PFSK-1 (cell line): ENCODE data around the gene HOMER2.

ENCODE experiments used
- FOXP2 ChIP-seq: optimal IDR thresholded peaks from 2 replicates; pipeline ENCODE3; 2011; ENCODE audit warnings: borderline replicate concordance, control low read depth, inconsistent platforms; ENCODE audit not compliant: insufficient read depth; ENCODE audit errors: extremely low read length, extremely low read depth
- POLR2AphosphoS5 ChIP-seq: IDR thresholded peaks from 2 replicates; pipeline ENCODE4 v1.6.1; 2012; ENCODE audit warnings: low read depth, mild to moderate bottlenecking, control low read depth, low read length, moderate library complexity
- REST ChIP-seq, 2 experiments: IDR thresholded peaks; 2 replicates each; pipeline versions ENCODE4 v1.6.1 to v1.8.0; 2011 to 2012; ENCODE audit warnings: low read depth in 2 of 2, low read length in 2 of 2, control low read depth in 1 of 2, inconsistent platforms in 1 of 2, mild to moderate bottlenecking in 1 of 2, moderate library complexity in 1 of 2; ENCODE audit not compliant: insufficient read depth in 1 of 2
- SIN3A ChIP-seq: IDR thresholded peaks from 2 replicates; pipeline ENCODE4 v1.6.1; 2012; ENCODE audit warnings: mild to moderate bottlenecking, low read length, moderate library complexity, borderline replicate concordance; ENCODE audit not compliant: insufficient read depth
- TAF1 ChIP-seq: IDR thresholded peaks from 2 replicates; pipeline ENCODE4 v1.6.1; 2012; ENCODE audit warnings: low read length, control low read depth, borderline replicate concordance; ENCODE audit not compliant: insufficient read depth

Gene HOMER2

DNA sequence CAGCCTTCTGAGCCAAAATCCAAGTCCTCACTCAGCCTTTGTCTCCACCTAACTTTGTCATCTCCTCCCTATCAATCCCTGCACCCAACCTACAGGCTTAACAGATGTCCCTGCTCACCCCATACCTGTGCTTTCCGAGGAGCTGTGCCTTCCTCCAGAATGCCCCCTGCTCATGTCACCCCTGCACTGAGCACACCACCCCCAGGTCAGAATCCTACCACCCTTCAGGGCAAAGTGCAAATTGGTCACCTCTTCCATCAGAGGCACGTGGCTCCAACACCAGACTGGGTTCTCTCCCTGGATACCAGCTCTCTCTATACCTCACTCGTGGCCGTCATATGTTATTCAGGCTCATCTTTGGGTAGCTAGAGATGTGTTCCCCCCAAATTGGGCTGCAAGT is 29.8 kb downstream of the HOMER2 start:
- TF ChIP-seq SIN3A = no peak
- TF ChIP-seq FOXP2 = no peak

DNA sequence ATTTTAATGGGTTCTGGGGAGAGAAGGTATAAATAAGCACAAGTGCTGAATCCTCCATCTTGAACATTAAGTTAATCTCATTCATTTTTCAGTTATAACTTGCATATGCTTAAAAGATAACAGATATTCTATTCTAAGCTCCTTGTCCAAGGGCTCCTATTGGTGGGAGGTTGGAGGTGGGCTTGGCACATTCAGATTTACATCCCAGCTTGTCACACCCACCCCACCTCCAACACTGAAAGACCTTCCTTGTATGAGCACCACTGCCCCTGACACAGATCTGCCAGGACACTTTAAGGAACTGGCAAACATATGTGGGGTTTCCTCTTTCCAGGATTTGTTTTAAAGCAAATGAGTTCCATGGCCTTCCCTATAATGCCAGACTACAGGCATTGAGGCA is 30.6 kb downstream of the HOMER2 start:
- TF ChIP-seq TAF1 (no peak), REST (IDR thresholded peaks at IDR 0.05; ENCODE audit: insufficient read depth in 1 of 2, low read depth in 2 of 2, low read length in 2 of 2) (no peak), SIN3A (no peak), POLR2AphosphoS5 (no peak), FOXP2 (no peak)

DNA sequence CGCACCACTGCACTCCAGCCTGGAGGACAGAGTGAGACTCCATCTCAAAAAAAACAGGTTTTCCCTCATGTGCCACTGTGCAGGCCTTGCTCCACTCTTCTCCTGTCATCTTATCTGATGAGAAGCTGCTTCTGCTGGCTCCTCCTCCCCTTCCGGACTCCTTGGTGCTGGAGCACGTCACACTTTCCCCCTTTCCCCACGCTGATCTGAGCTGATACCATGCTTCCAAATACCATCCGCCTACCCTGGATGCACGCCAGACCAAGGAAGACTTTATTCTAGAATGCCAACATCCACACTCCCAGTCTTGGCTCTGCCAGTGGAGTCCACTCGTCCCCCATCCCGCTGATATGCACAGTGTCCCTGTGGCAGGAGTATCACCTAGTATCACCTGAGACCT is 31.3 kb downstream of the HOMER2 start:
- no peak for TF ChIP-seq TAF1
- TF ChIP-seq REST (IDR thresholded peaks at IDR 0.05; ENCODE audit: insufficient read depth in 1 of 2, low read depth in 2 of 2, low read length in 2 of 2) = no peak

DNA sequence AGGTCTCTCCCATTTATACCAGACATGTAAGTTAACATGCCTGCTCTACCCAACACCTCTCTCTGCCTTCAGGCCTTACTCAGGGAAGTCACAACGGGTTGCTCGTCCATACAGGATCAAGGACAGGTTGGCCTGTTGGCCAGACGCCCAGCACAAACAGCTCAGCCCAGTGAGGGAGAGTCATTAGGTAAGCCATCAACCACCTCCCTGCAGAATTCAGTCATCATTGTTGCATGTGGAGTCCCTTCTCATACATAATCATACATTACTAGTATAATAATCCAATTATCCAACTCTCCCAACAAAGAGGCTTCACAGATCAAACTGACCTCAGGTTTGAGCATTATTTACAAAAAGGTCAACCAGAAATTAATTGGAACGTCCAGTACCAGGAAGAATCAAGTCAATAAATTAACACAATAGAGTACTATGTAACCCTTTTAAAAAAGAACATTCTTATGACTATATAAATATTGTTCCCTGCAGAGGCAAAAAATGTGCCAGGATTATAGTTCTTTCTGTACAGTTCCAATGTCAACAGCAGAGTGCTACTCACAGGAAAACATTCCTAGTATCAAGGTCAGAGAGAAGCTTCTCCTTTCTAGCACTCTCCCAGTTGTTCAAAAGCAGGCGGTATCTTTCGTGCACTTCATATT is 33.2 kb downstream of the HOMER2 start:
- TF ChIP-seq REST (IDR thresholded peaks at IDR 0.05; ENCODE audit: insufficient read depth in 1 of 2, low read depth in 2 of 2, low read length in 2 of 2) (no peak), POLR2AphosphoS5 (no peak), SIN3A (no peak), FOXP2 (no peak), TAF1 (no peak)

GRCh38 chr15:82918607-82919230 is 33.8 kb downstream of the HOMER2 start:
- no peak for TF ChIP-seq REST (IDR thresholded peaks at IDR 0.05; ENCODE audit: insufficient read depth in 1 of 2, low read depth in 2 of 2, low read length in 2 of 2)
- TF ChIP-seq TAF1 = no peak
- no peak for TF ChIP-seq POLR2AphosphoS5
- TF ChIP-seq FOXP2 = no peak
- no peak for TF ChIP-seq SIN3A
